Activated CD8-positive, alpha-beta memory T cell treated with anti-CD3 and anti-CD28 coated beads for 36 hours (primary cell): ENCODE measurements around the gene SPHK1. TPM values are rescaled to one million over a fixed set of nuclear protein-coding genes. Genes with fewer than 3 reads are reported as not detected.

Experiments used
- CTCF ChIA-PET: fragments of 350-600 bp; sonication (Branson Sonifier 250); formaldehyde crosslinking; loops from one replicate; lab custom pipeline; 2021; ENCODE audit warnings: antibody characterized with exemption; lab: Charles Lee
- POLR2A ChIA-PET: fragments of 350-600 bp; sonication (Branson Sonifier 250); formaldehyde crosslinking; loops from one replicate; lab custom pipeline; 2021; ENCODE audit warnings: antibody characterized with exemption; lab: Charles Lee
- total RNA-seq, 2 experiments: library from RNA; stranded (reverse); gene quantifications; one replicate each; pipeline ENCODE4 v1.2.3, GENCODE V29; 2021

SPHK1 gene
- total RNA-seq, 2 experiments from 2014 or later = 24.3 to 24.4 TPM

DNA sequence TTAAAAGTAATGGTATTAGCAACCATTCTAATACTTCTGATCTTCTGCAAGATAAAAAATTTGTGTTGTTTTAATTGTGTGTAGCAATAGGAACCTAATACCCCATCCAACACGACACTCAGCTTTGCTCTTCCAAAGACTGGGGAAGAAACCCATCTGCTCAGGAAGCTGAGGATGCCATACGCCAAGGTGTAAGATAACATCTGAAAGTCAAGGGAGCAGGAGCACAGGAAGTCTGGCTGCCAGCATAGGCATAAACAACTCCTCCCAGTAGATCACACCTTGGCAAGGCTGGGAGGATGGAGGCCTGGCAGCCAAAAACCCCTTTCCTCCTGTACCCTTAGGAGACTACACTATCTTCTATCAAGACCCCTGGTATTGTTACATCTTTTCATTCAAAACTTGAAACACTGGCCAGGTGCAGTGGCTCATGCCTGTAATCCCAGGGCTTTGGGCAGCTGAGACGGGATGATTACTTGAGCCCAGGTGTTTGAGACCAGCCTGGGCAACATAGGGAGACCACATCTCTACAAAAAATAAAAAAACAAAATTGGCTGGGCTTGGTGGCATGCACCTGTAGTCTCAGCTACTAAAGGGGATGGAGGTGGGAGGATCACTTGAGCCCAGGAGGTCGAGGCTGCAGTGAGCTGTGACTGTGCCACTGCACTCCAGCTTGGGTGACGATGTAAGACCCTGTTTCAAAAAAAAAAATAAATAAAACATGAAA is 5.7 kb upstream of the SPHK1 start:
- CTCF ChIA-PET = no interaction called here
- POLR2A ChIA-PET = interaction anchor here (0.8 kb wide), 1 partner anchor 15 kb away, joined by 4 read pairs; no protein-coding TSS in a partner anchor

DNA sequence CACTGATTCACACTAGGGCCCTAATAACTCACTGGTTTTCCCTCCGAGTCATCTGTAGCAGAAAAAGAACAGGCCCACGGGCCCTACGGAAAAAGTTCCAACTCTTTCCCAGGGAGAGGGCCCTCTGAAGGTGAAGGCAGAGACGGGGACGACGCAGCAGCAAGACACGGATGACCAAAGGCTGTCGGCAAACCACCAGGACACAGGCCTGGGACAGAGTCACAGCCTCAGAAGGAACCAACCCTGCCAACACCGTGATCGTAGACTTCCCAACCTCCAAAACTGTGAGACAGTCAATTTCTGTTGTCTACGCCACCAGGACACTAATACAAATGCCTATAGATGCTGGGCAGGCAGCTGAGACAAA is 5.2 kb upstream of the SPHK1 start:
- ChIA-PET CTCF (no interaction called here), POLR2A (interaction anchor here (0.8 to 1.3 kb wide), 2 partner anchors 14 to 26 kb away, joined by 4 to 5 read pairs; partner anchors contain the start of gene PRPSAP1)

DNA sequence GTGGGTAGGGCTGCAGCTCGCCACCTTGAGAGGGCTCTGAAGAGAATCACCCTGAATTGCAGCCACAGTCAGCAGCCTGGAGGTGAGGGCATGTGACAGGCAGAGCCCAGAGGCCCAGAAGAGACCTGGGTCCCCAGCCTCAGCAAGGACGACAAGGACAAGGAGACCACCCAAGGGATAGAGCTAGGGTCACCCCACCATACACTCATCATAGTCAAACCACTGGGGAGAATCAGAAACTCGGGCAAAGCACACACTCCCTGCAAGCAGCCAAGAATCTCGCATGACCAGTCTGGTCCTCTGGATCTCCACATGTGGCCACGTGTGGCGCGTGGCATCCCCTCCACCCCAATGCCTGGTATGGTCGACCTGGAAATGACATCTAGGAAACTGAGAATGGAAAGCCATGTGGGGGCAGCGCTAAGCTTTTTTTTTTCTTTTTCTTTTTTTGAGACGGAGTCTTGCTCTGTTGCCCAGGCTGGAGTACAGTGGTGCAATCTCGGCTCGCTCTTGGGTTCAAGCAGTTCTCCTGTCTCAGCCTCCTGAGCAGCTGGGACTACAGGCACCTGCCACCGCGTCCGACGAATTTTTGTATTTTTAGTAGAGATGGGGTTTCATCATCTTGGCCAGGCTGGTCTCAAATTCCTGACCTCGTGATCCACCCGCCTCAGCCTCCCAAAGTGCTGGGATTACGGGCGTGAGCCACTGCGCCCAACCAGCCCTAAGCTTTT is 4.6 kb upstream of the SPHK1 start:
- ChIA-PET CTCF (interaction anchor here (1.0 kb wide), 1 partner anchor 69 kb away, joined by 6 read pairs; no protein-coding TSS in a partner anchor), POLR2A (interaction anchor here (0.6 to 1.3 kb wide), 2 partner anchors 11 to 26 kb away, joined by 3 to 5 read pairs; partner anchors contain the start of gene PRPSAP1)

DNA sequence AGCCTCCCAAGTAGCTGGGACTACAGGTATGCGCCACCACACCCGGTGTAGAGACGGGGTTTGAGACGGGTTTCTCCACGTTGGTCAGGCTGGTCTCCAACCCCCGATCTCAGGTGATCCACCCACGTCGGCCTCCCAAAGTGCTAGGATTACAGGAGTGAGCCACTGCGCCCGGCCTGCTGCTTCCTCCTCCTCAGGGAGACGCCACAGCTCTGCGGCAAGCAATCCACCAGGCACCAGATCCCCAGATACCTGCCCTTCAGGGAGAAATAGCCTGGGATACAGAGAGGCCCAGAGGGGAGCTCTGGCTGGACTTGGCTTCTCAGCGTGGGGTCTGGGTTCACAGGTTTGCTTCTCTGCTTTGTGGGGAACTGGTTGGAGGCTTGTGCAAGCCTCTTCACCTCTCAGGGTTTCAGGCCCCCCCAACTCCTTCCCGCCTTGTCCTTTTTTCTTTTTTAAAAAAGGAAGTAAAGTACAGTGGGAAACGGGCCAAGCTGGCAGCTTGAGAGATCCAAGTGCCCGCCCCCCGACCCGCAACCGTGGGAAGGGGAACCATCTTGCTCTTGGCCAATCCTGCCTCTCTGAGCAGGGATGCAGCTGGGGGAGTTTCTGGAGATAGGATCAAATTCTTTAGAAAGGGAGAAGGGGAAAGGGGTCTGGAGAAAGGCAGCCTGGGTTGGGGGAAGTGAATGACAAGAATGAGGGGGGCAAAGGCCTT is 2.6 kb upstream of the SPHK1 start:
- ChIA-PET POLR2A (interaction anchor here (0.6 to 4.6 kb wide), 3 partner anchors 28 to 317 kb away, joined by 3 to 39 read pairs (median 3); partner anchors contain the start of gene PRPSAP1), CTCF (interaction anchor here (0.7 to 1.8 kb wide), 4 partner anchors 16 to 70 kb away, joined by 3 to 6 read pairs (median 3); partner anchors contain the start of gene PRPSAP1)

DNA sequence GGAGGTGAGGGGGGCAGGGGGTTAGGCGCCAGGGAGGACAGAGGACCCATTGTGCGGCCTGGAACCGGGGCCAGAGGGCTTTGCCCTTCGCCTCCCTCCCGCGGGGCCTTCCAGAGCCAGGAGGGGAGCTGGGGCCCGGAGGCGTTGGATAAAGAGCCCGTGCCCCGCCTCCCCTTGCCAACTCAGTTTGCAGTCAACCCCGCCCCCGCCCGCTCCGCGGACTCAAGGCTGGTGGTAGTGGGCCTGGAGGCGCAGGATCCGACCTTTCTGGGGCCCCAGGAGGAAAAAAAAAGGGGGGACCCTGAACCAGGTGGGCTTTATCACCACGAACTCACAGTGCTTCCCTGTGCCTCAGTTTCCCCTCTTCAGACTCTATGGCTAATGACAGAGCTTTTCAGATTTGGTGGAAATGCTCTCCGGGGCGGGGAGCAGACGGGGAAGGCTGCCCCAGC is 2.0 kb upstream of the SPHK1 start:
- ChIA-PET POLR2A (interaction anchor here (0.6 to 4.6 kb wide), 3 partner anchors 28 to 351 kb away, joined by 3 to 39 read pairs (median 3); partner anchors contain the start of gene PRPSAP1), CTCF (interaction anchor here (0.7 to 1.8 kb wide), 3 partner anchors 12 to 71 kb away, joined by 3 to 4 read pairs (median 3); no protein-coding TSS in a partner anchor)

DNA sequence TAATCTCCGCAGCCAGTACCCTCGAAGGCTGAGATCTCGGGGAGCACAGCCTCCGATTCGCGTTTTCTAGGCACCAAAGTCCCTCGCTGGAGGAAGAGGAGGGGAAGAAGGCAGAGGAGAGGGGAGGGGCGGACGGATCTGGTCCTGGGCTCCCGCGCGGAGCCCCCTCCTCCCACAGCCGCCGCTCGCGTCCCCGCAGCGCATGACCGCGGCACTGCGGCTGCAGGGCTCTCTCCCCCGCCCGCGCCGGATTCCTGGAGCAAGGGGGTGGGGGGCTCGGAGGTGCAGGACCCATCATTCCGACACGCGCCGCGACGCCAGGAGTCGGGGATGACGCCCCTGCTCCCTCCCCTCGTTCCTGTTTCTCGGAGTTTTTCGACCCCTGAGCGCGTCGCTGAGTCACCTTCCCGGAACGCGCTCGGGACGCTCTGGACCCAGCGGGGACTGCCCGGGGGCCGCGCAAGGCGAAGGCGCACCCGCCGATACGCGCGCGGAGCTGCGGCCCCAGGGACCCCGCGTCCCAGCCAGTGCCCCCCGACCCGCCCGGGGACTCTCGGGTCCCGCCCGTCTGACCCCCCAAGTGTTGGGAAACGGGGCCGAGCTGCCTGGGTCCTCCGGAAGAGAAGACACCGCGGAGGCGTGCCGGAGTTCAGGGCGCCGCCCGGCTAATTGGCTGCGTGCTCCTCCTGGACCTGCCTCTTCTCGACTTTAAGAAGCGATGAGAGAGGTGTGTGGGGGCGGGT is 1.4 kb upstream of the SPHK1 start:
- ChIA-PET POLR2A (interaction anchor here (0.6 to 4.6 kb wide), 3 partner anchors 29 to 351 kb away, joined by 3 to 39 read pairs (median 4); partner anchors contain the start of gene PRPSAP1), CTCF (interaction anchor here (1.0 to 3.7 kb wide), 3 partner anchors 13 to 30 kb away, joined by 3 to 43 read pairs (median 4); partner anchors contain the start of gene PRPSAP1)

DNA sequence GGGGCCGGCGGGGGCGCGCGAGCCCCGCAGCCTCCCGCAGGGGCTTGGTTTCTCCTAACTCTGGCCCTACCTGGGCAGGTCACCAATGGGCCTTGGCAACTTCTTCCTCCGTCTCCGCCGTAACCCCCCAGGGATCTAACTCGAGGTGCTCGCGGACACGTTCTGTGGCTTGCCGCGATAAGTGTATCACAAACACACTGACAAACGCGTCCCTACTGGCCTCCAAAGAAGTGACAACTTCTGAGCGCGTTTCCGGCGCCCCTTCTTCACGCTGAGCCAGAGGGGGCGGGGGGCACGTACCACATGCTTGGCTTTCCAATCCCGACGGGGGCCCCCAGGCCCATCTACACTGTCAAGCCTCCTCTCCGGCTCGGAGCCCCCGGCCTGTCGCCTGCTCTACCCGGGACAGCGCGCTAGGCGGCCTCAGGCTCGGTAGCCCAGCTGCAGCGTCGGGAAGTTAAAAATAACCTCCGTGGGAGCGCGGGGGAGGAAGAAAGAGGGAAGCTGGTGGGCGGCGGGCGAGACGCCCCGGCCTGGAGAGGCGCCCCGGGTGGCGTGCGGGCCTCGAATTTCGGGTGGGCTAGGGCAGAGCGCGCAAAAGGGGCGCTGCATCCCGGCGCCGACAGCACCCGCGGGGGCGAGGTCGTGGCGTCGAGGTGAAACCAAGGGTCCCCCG is 725 bp upstream of the SPHK1 start:
- ChIA-PET POLR2A (interaction anchor here (0.7 to 4.6 kb wide), 3 partner anchors 30 to 302 kb away, joined by 4 to 39 read pairs (median 4); partner anchors contain the start of gene PRPSAP1), CTCF (interaction anchor here (0.6 to 6.3 kb wide), 5 partner anchors 13 to 617 kb away, joined by 3 to 57 read pairs (median 4); partner anchors contain the start of gene PRPSAP1)

DNA sequence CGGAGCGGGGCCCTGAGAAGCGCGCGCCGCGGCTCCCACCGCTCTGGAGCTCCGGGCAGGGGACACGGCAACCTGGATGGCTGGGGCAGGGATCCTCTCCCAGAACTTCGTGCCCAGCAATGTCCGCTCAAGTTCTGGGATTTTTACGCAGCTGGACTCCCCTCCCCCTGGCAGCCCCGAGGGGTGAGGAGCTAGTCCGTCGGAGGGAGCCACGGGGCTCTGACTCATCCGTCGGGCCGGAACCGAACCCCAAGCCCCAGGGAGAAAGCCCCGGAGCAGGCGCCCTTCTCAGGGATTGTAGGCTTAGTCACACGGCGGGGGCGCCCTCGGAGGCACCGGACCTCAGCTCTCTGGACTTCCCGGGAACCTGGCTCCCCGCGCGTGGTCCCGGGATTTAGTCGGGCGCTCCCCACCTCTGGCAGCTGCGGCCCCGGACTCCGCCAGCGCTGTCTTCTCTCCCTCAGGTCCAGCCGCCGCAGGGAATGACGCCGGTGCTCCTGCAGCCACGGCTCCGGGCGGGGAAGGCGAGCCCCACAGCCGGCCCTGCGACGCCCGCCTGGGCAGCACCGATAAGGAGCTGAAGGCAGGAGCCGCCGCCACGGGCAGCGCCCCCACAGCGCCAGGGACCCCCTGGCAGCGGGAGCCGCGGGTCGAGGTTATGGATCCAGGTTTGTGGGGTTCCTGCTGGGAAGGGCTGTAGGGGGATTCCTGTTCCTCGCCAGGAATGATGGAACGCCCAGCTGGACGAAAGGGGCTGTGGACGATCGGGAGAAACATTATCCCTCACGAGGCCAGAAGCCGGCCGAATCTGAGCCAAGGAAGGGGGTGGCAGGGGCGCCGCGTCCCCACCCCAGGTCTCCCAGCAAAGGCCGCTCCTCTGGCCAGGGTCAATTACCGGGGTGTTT is 830 bp downstream of the SPHK1 start:
- ChIA-PET CTCF (interaction anchor here (0.5 to 6.3 kb wide), 19 partner anchors 11 to 329 kb away, joined by 3 to 57 read pairs (median 4); partner anchors contain the start of genes EXOC7 and PRPSAP1), POLR2A (interaction anchor here (0.6 to 4.6 kb wide), 6 partner anchors 12 to 327 kb away, joined by 3 to 39 read pairs (median 4); partner anchors contain the start of gene PRPSAP1)

DNA sequence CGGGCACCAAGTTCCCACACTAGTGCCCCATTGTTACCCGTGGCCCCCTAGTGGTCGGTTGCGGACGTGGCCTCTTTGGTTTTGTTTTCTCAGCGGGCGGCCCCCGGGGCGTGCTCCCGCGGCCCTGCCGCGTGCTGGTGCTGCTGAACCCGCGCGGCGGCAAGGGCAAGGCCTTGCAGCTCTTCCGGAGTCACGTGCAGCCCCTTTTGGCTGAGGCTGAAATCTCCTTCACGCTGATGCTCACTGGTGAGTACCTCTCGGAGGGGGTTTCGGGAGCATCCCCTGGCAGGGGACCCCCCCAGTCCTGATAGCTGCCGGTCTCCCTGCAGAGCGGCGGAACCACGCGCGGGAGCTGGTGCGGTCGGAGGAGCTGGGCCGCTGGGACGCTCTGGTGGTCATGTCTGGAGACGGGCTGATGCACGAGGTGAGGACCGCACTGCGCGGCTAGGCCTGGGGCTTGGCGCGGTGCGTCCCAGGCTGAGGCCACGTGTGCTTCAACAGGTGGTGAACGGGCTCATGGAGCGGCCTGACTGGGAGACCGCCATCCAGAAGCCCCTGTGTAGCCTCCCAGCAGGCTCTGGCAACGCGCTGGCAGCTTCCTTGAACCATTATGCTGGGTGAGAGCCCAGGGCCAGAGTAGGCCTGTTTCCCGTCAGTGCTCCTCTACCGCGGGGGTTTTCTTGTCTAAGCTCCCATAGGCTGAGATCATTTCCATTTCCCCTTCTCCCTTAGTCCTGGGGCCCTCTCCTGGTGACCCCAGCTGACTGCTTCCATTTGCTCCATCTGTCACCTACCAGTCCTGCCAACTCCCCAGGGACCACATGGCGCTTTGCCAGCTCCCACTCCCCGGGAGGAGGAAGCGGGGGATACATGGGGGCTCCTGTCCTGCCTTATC is 1.7 kb downstream of the SPHK1 start:
- POLR2A ChIA-PET = interaction anchor here (0.5 to 4.6 kb wide), 6 partner anchors 11 to 263 kb away, joined by 3 to 39 read pairs (median 4); partner anchors contain the start of genes PRPSAP1 and RHBDF2

DNA sequence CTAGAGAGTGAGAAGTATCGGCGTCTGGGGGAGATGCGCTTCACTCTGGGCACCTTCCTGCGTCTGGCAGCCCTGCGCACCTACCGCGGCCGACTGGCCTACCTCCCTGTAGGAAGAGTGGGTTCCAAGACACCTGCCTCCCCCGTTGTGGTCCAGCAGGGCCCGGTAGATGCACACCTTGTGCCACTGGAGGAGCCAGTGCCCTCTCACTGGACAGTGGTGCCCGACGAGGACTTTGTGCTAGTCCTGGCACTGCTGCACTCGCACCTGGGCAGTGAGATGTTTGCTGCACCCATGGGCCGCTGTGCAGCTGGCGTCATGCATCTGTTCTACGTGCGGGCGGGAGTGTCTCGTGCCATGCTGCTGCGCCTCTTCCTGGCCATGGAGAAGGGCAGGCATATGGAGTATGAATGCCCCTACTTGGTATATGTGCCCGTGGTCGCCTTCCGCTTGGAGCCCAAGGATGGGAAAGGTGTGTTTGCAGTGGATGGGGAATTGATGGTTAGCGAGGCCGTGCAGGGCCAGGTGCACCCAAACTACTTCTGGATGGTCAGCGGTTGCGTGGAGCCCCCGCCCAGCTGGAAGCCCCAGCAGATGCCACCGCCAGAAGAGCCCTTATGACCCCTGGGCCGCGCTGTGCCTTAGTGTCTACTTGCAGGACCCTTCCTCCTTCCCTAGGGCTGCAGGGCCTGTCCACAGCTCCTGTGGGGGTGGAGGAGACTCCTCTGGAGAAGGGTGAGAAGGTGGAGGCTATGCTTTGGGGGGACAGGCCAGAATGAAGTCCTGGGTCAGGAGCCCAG is 2.8 kb downstream of the SPHK1 start:
- CTCF ChIA-PET = interaction anchor here (1.0 to 6.3 kb wide), 7 partner anchors 10 to 107 kb away, joined by 3 to 57 read pairs (median 5); partner anchors contain the start of gene PRPSAP1
- POLR2A ChIA-PET = no interaction called here

More for the DNA sequence above, 1.7 kb downstream of the SPHK1 start:
- CTCF ChIA-PET = interaction anchor here (0.8 to 6.3 kb wide), 18 partner anchors 11 to 328 kb away, joined by 3 to 57 read pairs (median 4); partner anchors contain the start of genes EXOC7 and PRPSAP1

DNA sequence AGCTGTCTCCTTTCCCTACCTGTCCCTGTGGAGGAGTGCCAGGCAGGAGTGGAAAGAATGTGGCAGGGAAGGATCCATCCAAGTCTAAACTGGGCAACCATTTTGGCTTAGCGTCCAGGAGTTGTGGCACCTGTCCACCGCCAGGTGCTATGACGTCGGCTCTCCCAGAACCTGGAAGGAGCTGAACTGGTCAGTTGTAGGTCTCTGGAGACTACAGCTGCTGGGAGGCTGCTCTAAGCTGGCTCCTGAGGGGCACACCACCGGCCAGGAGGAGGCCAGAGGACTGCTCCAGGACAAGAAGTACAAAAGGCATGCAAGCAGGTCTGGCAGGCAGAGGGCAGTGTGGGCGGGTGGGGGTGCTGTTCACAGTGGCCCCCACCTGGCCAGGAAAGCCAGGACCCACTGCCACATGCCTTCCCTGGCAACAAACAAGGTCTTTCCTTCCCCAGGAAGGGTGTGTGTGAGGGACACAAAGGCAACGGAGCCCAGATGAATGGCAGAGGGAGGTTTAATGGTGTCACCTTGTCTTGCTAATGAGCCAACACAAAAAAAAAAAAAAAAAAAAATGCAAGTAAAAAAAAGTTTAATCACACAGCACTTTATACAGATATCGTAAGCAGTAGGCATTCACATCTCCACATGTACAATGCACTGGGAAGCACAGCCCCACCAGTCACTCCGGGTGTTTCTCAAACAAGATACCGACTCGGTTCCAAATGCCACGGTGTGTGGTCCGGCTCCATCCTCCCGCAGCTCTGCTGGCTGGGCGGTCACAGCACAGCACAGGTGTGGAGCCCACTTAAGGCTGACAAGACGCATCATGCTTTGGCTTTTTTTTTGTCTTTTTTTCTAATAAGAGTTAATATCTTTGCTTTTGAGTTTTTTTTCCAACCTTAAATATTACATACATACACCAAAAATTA is 4.8 kb downstream of the SPHK1 start:
- CTCF ChIA-PET = interaction anchor here (1.1 to 6.3 kb wide), 2 partner anchors 8 to 118 kb away, joined by 3 to 57 read pairs; no protein-coding TSS in a partner anchor
- POLR2A ChIA-PET = no interaction called here

DNA sequence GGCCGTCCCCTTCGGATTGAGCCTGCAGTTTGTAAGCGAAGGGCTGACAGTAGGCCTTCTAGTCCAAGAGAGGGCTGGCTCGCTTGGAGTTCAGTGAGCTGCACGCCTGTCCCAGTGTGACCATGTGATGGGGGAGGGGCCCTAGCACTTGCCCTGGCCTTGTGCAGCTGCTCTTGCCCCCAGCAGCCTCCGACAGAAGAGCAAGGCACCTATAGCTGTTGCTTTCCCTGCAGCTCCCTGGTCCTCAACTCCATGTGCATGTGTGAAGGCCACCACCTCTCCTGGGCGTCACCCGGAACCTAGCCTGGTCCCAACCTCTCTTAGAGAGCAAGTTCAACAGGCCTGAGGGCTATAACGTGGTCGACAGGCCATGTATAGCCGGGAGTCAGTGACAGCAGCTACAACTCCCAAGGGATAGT is 5.6 kb downstream of the SPHK1 start:
- CTCF ChIA-PET = interaction anchor here (1.1 to 6.3 kb wide), 2 partner anchors 7 to 117 kb away, joined by 3 to 57 read pairs; no protein-coding TSS in a partner anchor
- POLR2A ChIA-PET = no interaction called here

DNA sequence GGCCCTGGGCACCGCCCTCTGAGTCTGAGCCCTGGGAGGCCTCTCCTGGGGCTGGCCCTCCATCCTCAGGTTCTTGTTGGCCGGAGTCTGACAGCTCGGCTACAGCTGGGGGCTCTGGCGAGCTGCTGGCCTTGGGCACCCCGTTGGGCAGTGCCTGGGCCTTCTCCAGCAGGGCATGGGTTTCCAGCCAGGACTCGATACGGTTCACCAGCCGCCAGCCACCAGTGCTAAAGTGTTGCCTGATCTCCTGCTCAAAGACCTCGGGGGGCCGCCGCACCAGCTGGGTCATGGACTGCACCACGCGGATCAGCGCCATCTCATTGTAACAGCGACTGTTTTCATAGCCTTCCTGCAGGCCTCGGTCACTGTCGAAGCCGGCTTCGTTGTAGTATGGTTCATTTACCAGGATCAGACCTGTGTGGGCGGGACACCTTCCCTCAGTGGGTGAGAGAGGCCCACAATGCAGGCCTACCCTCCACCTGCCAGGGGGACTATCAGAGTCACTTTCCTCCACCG is 6.8 kb downstream of the SPHK1 start:
- CTCF ChIA-PET = interaction anchor here (1.0 kb wide), 1 partner anchor 366 kb away, joined by 6 read pairs; no protein-coding TSS in a partner anchor
- POLR2A ChIA-PET = no interaction called here
